HG02973 (cell line): ENCODE results near the gene DDX23.
A peak's percentile ranks its signal among the peaks of the same experiment; 100 is the strongest.

ENCODE experiments used
- ATAC-seq: cut with Tn5 transposase; IDR thresholded peaks from one replicate; pipeline ENCODE4 v1.9.1; 2021; ENCODE audit warnings: moderate library complexity; ENCODE audit not compliant: unreplicated experiment

The DDX23 gene

GRCh38 chr12:48824905-48825304 lies 27.1 kb downstream of the DDX23 start:
- ATAC-seq, result no peak

GRCh38 chr12:48824112-48824511 lies 27.9 kb downstream of the DDX23 start:
- no peak for ATAC-seq

GRCh38 chr12:48823281-48823680 lies 28.7 kb downstream of the DDX23 start:
- ATAC-seq, result no peak

- no peak for ATAC-seq
Observed at GRCh38 chr12:48822711-48823110, 29.3 kb downstream of the DDX23 start.

GRCh38 chr12:48822139-48822538 lies 29.8 kb downstream of the DDX23 start:
- no peak for ATAC-seq

- ATAC-seq, result no peak
Observed at GRCh38 chr12:48819986-48820725, 31.8 kb downstream of the DDX23 start.

GRCh38 chr12:48818831-48819590 lies 33.0 kb downstream of the DDX23 start:
- no peak for ATAC-seq

- ATAC-seq, result no peak
Observed at GRCh38 chr12:48817873-48818830, 33.8 kb downstream of the DDX23 start, which contains the start of gene CACNB3. Gene CACNB3 (plus strand): TSS chr12:48818496. CDS start chr12:48818930, 434 bp downstream.

GRCh38 chr12:48816143-48816854 lies 35.7 kb downstream of the DDX23 start:
- ATAC-seq, result no peak

- no peak for ATAC-seq
Observed at GRCh38 chr12:48815126-48816110, 36.5 kb downstream of the DDX23 start.

GRCh38 chr12:48814262-48815125 lies 37.5 kb downstream of the DDX23 start:
- ATAC-seq, result peak; percentile 71

GRCh38 chr12:48813465-48814261 lies 38.3 kb downstream of the DDX23 start:
- ATAC-seq, result no peak

GRCh38 chr12:48812389-48812788 lies 39.6 kb downstream of the DDX23 start:
- ATAC-seq, result no peak

- ATAC-seq, result no peak
Observed at GRCh38 chr12:48811437-48812090, 40.4 kb downstream of the DDX23 start.

GRCh38 chr12:48810903-48811431 lies 41.0 kb downstream of the DDX23 start:
- no peak for ATAC-seq

GRCh38 chr12:48807981-48808380 lies 44.0 kb downstream of the DDX23 start:
- ATAC-seq, result no peak

GRCh38 chr12:48803675-48804074 lies 48.3 kb downstream of the DDX23 start:
- no peak for ATAC-seq
